ENCODE data around the gene DYRK1A. TPM values are rescaled to one million over a fixed set of nuclear protein-coding genes. Genes with fewer than 3 reads are reported as not detected.

DYRK1A gene
- total RNA-seq, 2 donors from 2014 or later: 55.6 to 59.9 TPM

- Mint-ChIP-seq H3K27me3 (no peaks in the 10 kb centered on the region), H3K4me3 (no peak overlapping the region), H3K36me3 (ENCODE audit: low read depth) (no peaks in the 10 kb centered on the region), H3K27ac (no peak overlapping the region), H3K4me1 (no peaks in the 10 kb centered on the region), H3K9me3 (no peaks in the 10 kb centered on the region)
- no peak for ATAC-seq (replicated peaks)
Measured at GRCh38 chr21:37571442-37571841, 204.9 kb downstream of the DYRK1A start.

DNA sequence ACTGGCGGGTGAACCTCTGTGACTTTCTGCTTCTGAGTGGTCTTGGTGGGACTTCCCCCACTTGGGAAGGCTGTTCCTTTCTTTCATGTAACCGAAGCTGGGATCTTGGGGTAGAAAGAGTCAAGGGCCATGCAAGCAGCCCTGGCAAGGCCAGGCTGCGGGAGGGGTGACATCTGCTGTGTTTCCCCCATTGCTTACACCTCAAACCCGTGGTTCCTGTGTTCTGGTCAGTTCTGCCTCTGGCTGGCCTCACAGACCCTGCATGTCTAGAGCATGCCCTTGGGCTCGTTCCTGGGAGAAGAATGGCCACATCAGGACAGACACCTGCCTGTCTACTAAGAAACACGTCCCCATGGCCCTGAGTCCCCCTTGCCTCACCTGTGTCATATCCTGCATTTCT is 207.7 kb downstream of the DYRK1A start:
- Mint-ChIP-seq H3K4me3 (no peak overlapping the region), H3K27ac (no peak overlapping the region), H3K27me3 (no peaks in the 10 kb centered on the region), H3K9me3 (peaks cover 1% of the 10 kb centered on the region), H3K4me1 (no peaks in the 10 kb centered on the region), H3K36me3 (ENCODE audit: low read depth) (no peaks in the 10 kb centered on the region)
- ATAC-seq (replicated peaks): no peak

DNA sequence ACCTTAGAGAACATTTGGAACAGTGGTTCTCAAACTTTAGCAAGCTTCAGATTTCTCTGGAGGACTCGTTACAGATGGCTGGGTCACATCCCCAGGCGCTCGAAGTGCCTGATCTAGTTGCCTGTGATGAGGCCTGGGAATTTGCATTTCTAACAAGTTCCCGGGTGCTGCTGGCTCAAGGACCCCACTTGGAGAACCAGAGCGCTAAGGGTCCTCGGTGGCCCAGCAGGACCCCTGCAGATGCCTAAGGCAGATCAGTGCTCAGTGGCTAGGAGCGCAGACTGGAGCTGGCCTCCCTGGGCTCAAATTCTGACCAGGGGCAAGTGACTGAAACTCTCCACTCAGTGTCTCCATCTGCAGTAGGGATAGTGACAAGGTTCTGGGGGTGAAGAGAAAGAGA is 208.2 kb downstream of the DYRK1A start:
- Mint-ChIP-seq H3K4me3 (no peak overlapping the region), H3K9me3 (peaks cover 5% of the 10 kb centered on the region), H3K36me3 (ENCODE audit: low read depth) (no peaks in the 10 kb centered on the region), H3K27me3 (no peaks in the 10 kb centered on the region), H3K4me1 (no peaks in the 10 kb centered on the region), H3K27ac (no peak overlapping the region)
- no peak for ATAC-seq (replicated peaks)

DNA sequence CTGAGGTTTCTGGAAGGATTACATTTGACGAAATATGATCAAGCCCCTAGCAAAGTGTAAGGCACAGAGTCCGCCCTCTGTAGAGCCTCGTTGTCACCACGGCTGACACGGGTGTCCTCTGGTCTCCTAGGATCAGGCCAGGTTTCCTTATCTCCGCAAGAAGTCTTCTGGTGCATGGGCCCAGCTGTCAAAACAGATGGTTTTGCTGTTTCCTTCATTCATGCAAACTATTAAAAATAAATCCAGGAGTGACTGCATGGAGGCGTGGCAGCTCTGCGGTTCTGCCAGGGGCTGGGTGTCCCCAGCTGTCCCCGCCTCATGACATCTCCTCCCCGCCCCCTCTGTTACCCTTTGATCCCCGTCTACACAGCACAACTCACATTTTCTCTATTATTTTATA is 209.0 kb downstream of the DYRK1A start:
- Mint-ChIP-seq H3K27ac (no peak overlapping the region), H3K36me3 (ENCODE audit: low read depth) (no peaks in the 10 kb centered on the region), H3K4me3 (no peak overlapping the region), H3K9me3 (peaks cover 5% of the 10 kb centered on the region), H3K27me3 (peaks cover under 1% of the 10 kb centered on the region), H3K4me1 (no peaks in the 10 kb centered on the region)
- no peak for ATAC-seq (replicated peaks)

Other genes with a start within 250 kb of the DYRK1A start
- 10 to 100 TPM; 72.1 to 78.5 TPM for gene VPS26C, start 99.4 kb upstream of the DYRK1A start, total RNA-seq

All from activated T-helper 17 cell treated with anti-CD3 and anti-CD28 coated beads, Interleukin-2, amount 50 U/mL, for 72 hours (primary cell).